ENCODE results near the gene OGG1. TPM values are rescaled to one million over a fixed set of nuclear protein-coding genes. Genes with fewer than 3 reads are reported as not detected.

The OGG1 gene
- total RNA-seq, 2 experiments from 2014 or later, result 27.0 to 30.0 TPM

GRCh38 chr3:9717563-9717962 is 32.2 kb upstream of the OGG1 start:
- Mint-ChIP-seq H3K4me1 (no peaks in the 10 kb centered on the region), H3K4me3 (no peak overlapping the region), H3K27ac (no peak overlapping the region), H3K27me3 (no peaks in the 10 kb centered on the region), H3K36me3 (no peaks in the 10 kb centered on the region), H3K9me3 (no peaks in the 10 kb centered on the region)
- no peak for DNase-seq

- Mint-ChIP-seq H3K36me3 (no peaks in the 10 kb centered on the region), H3K4me3 (no peak overlapping the region), H3K4me1 (no peaks in the 10 kb centered on the region), H3K9me3 (no peaks in the 10 kb centered on the region), H3K27me3 (no peaks in the 10 kb centered on the region), H3K27ac (no peak overlapping the region)
- no peak for DNase-seq
These were observed 31.6 kb upstream of the OGG1 start for GRCh38 chr3:9718118-9718517.

- Mint-ChIP-seq H3K27ac (no peak overlapping the region), H3K27me3 (no peaks in the 10 kb centered on the region), H3K36me3 (no peaks in the 10 kb centered on the region), H3K4me1 (no peaks in the 10 kb centered on the region), H3K9me3 (no peaks in the 10 kb centered on the region), H3K4me3 (no peak overlapping the region)
- DNase-seq, result no peak
These were observed 28.6 kb upstream of the OGG1 start for GRCh38 chr3:9721015-9721699.

- Mint-ChIP-seq H3K9me3 (no peaks in the 10 kb centered on the region), H3K4me3 (no peak overlapping the region), H3K27ac (no peak overlapping the region), H3K27me3 (no peaks in the 10 kb centered on the region), H3K4me1 (peaks cover 2% of the 10 kb centered on the region), H3K36me3 (no peaks in the 10 kb centered on the region)
- no peak for DNase-seq
These were observed 28.1 kb upstream of the OGG1 start for GRCh38 chr3:9721700-9722060.

GRCh38 chr3:9725775-9726515 is 23.8 kb upstream of the OGG1 start:
- DNase-seq, result no peak
- Mint-ChIP-seq H3K27me3 (no peaks in the 10 kb centered on the region), H3K4me3 (no peak overlapping the region), H3K9me3 (no peaks in the 10 kb centered on the region), H3K4me1 (peaks cover 21% of the 10 kb centered on the region), H3K36me3 (no peaks in the 10 kb centered on the region), H3K27ac (no peak overlapping the region)

- Mint-ChIP-seq H3K4me1 (peaks cover 21% of the 10 kb centered on the region), H3K9me3 (no peaks in the 10 kb centered on the region), H3K27ac (peak overlapping the region; percentile 16), H3K4me3 (peak overlapping the region; percentile 58), H3K27me3 (no peaks in the 10 kb centered on the region), H3K36me3 (no peaks in the 10 kb centered on the region)
- peak; percentile 63 for DNase-seq
These were observed 22.6 kb upstream of the OGG1 start for GRCh38 chr3:9727041-9727595.

GRCh38 chr3:9727743-9728142 is 22.0 kb upstream of the OGG1 start:
- Mint-ChIP-seq H3K27ac (peak overlapping the region; percentile 16), H3K4me1 (peaks cover 26% of the 10 kb centered on the region), H3K36me3 (peaks cover 4% of the 10 kb centered on the region), H3K27me3 (no peaks in the 10 kb centered on the region), H3K9me3 (no peaks in the 10 kb centered on the region), H3K4me3 (no peak overlapping the region)
- DNase-seq, result no peak

GRCh38 chr3:9729419-9729818 is 20.3 kb upstream of the OGG1 start:
- no peaks in the 10 kb centered on the region for H3K27me3 Mint-ChIP-seq
- H3K4me3 Mint-ChIP-seq, result no peak overlapping the region
- no peak for DNase-seq
- no peaks in the 10 kb centered on the region for H3K9me3 Mint-ChIP-seq
- H3K36me3 Mint-ChIP-seq, result peaks cover 16% of the 10 kb centered on the region
- no peak overlapping the region for H3K27ac Mint-ChIP-seq
- H3K4me1 Mint-ChIP-seq, result peaks cover 42% of the 10 kb centered on the region

GRCh38 chr3:9730657-9731205 is 19.0 kb upstream of the OGG1 start:
- peak overlapping the region; percentile 94 for H3K4me3 Mint-ChIP-seq
- DNase-seq, result no peak
- H3K9me3 Mint-ChIP-seq, result no peaks in the 10 kb centered on the region
- peaks cover 21% of the 10 kb centered on the region for H3K36me3 Mint-ChIP-seq
- H3K4me1 Mint-ChIP-seq, result peaks cover 49% of the 10 kb centered on the region
- H3K27ac Mint-ChIP-seq, result peak overlapping the region; percentile 98
- H3K27me3 Mint-ChIP-seq, result no peaks in the 10 kb centered on the region

- peak; percentile 99 for DNase-seq
- Mint-ChIP-seq H3K4me3 (peak within 1 kb of the TSS; percentile 99), H3K4me1 (peaks cover 52% of the 10 kb centered on the region), H3K27ac (peak within 1 kb of the TSS; percentile 98), H3K27me3 (no peaks in the 10 kb centered on the region), H3K36me3 (peaks cover 25% of the 10 kb centered on the region), H3K9me3 (no peaks in the 10 kb centered on the region)
These were observed 18.3 kb upstream of the OGG1 start, which contains the start of gene BRPF1 for GRCh38 chr3:9731206-9732079. BRPF1 (plus strand) TSS chr3:9731735; CDS start chr3:9734141, 2,406 bp downstream.

- Mint-ChIP-seq H3K9me3 (no peaks in the 10 kb centered on the region), H3K36me3 (peaks cover 28% of the 10 kb centered on the region), H3K4me1 (peaks cover 52% of the 10 kb centered on the region), H3K4me3 (peak overlapping the region; percentile 99), H3K27ac (peak overlapping the region; percentile 89), H3K27me3 (no peaks in the 10 kb centered on the region)
- DNase-seq, result peak; percentile 58
These were observed 17.5 kb upstream of the OGG1 start for GRCh38 chr3:9732080-9732739.

GRCh38 chr3:9732740-9733115 is 17.0 kb upstream of the OGG1 start:
- no peaks in the 10 kb centered on the region for H3K9me3 Mint-ChIP-seq
- H3K36me3 Mint-ChIP-seq, result peaks cover 28% of the 10 kb centered on the region
- no peaks in the 10 kb centered on the region for H3K27me3 Mint-ChIP-seq
- DNase-seq, result no peak
- peak overlapping the region; percentile 89 for H3K27ac Mint-ChIP-seq
- H3K4me1 Mint-ChIP-seq, result peaks cover 49% of the 10 kb centered on the region
- peak overlapping the region; percentile 99 for H3K4me3 Mint-ChIP-seq

GRCh38 chr3:9736831-9737230 is 12.9 kb upstream of the OGG1 start:
- H3K9me3 Mint-ChIP-seq, result no peaks in the 10 kb centered on the region
- no peak for DNase-seq
- H3K27me3 Mint-ChIP-seq, result no peaks in the 10 kb centered on the region
- no peak overlapping the region for H3K4me3 Mint-ChIP-seq
- peak overlapping the region; percentile 3 for H3K27ac Mint-ChIP-seq
- peaks cover 29% of the 10 kb centered on the region for H3K36me3 Mint-ChIP-seq
- H3K4me1 Mint-ChIP-seq, result peaks cover 42% of the 10 kb centered on the region

GRCh38 chr3:9739181-9739580 is 10.6 kb upstream of the OGG1 start:
- Mint-ChIP-seq H3K27me3 (no peaks in the 10 kb centered on the region), H3K4me1 (peaks cover 23% of the 10 kb centered on the region), H3K27ac (no peak overlapping the region), H3K9me3 (no peaks in the 10 kb centered on the region), H3K36me3 (peaks cover 16% of the 10 kb centered on the region), H3K4me3 (no peak overlapping the region)
- DNase-seq, result no peak

Measured in activated naive CD8-positive, alpha-beta T cell treated with anti-CD3 and anti-CD28 coated beads for 36 hours (primary cell).